Central memory CD4-positive, alpha-beta T cell (primary cell): ENCODE data around the gene RETREG3.
"Not testable (repeated sequence)": the region's sequence is repeated elsewhere in the genome, so short reads cannot be mapped to it uniquely, and the experiment has no call there.

Experiments used
- DNase-seq: peaks from one replicate; pipeline ENCODE4 v3.0.0; 2022

The RETREG3 gene

GRCh38 chr17:42568341-42569111 lies 40.6 kb downstream of the RETREG3 start:
- no peak for DNase-seq

GRCh38 chr17:42566883-42567573 lies 42.1 kb downstream of the RETREG3 start, which contains the start of gene MLX:
Gene MLX (plus strand): TSS chr17:42567100. CDS start chr17:42567125, 25 bp downstream.
- peak; percentile 89 for DNase-seq

DNA sequence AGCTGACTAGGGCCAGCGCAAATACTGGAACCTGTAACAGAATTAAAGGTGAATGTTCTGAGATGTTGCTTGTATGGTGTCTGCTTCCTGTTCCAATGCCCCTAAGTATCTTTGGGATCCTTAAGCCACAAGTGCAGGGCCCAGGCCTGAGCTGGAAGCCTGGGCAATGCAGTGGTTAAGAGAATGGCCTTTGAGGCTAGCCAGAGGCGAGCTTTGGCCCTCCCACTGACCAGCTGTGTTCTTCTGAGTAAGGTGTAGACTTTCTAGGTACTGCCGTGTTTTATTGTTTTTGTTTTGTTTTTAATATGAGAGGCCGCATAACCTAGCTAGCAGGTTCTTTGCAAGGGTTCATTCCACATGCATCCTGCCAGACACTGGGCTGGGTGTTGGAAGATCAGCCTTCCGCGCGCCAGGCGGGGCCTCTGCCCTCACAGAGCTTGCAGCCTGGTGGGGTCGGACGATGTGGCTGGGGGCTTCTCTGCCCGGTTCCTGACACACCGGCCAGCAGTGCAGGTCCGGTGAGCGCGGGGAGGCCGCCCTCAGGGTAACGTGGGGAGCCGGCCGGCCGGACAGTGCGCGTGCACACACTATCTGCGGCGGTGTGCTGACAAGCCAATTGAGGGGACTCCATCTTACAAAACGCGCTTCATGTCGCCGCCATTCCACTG lies 42.8 kb downstream of the RETREG3 start:
- DNase-seq, result no peak

DNA sequence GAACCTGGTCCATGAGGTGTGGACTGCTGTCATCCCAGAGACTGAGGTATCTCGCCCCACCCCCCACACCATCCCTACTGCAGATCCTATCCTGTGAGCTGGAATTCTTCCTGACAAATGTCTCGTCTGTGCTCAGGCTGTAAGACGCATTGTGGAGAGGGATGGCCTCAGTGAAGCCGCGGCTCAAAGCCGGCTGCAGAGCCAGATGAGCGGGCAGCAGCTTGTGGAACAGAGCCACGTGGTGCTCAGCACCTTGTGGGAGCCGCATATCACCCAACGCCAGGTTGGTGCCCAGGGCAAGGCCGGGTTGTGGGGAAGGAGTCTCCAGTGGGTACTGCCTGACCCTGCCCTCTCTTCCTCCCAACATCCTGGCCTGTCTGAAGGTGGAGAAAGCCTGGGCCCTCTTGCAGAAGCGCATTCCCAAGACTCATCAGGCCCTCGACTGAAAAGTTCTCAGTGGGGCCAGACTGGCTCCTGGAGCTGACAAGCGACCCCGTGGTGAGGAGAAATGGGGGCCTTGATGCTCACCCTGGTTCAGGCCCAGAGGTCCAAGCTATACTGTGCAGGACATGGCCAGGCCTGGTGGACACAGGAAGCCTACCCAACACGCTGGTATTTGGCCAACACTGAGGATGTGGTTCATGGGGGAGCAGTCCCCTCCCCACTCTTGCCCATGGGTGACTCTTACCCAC lies 43.5 kb downstream of the RETREG3 start:
- no peak for DNase-seq

GRCh38 chr17:42564815-42565522 lies 44.2 kb downstream of the RETREG3 start:
- no peak for DNase-seq

DNA sequence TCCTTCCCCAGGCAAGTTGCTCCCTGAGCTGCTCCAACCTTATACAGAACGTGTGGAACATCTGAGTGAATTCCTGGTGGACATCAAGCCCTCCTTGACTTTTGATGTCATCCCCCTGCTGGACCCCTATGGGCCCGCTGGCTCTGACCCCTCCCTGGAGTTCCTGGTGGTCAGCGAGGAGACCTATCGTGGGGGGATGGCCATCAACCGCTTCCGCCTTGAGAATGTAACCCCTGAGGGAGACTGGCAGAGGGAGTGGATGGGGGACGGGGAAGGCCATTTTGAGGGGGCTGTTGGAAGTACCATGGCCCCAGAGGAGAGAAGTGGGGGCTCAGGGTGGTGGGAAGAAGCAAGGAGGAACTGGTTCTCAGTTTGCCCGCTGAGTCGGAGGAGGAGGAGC lies 45.2 kb downstream of the RETREG3 start:
- DNase-seq, result no peak

DNA sequence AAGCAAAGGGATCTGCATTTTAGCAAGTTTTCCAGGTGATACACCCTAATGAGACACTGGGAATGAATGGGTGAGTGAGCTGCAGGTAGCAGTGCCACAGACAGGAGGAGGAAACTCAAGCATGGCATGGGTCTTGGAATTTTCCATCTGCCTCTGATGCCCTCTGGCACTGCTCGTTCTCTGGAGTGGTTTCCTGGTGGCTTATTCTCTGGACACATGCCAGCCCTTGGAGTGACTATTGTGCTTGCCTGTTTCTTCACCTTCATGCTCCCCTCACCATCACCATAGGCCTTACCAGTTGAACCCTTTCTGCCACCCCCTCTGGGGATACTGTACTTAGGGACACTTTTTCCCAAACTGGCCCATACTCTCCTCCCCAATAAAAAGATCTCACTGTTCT lies 45.6 kb downstream of the RETREG3 start:
- no peak for DNase-seq

- no peak for DNase-seq
Observed at GRCh38 chr17:42563143-42563509, 46.0 kb downstream of the RETREG3 start.

DNA sequence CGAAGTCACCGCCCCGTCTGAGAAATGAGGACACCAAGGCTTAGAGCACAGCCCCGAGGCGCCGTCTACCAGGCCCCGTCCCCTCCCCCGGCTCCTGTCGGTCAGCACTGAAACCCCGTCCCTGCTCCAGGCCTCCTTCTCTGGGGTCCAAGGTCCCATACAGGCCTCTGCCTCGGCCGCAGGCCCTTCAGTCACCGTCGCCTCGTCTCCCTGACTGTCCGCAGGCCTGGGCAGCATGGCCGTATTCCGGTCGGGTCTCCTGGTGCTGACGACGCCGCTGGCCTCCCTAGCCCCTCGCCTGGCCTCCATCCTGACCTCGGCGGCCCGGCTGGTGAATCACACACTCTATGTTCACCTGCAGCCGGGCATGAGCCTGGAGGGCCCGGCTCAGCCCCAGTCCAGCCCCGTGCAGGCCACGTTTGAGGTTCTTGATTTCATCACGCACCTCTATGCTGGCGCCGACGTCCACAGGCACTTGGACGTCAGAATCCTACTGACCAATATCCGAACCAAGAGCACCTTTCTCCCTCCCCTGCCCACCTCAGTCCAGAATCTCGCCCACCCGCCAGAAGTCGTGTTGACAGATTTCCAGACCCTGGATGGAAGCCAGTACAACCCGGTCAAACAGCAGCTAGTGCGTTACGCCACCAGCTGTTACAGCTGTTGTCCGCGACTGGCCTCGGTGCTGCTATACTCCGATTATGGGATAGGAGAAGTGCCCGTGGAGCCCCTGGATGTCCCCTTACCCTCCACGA lies 46.6 kb downstream of the RETREG3 start:
- no peak for DNase-seq

- peak; percentile 87 for DNase-seq
Observed at GRCh38 chr17:42561897-42562387, 47.2 kb downstream of the RETREG3 start, which contains the start of gene COASY. Gene COASY (plus strand): TSS chr17:42562148. CDS start chr17:42562623, 475 bp downstream.

DNA sequence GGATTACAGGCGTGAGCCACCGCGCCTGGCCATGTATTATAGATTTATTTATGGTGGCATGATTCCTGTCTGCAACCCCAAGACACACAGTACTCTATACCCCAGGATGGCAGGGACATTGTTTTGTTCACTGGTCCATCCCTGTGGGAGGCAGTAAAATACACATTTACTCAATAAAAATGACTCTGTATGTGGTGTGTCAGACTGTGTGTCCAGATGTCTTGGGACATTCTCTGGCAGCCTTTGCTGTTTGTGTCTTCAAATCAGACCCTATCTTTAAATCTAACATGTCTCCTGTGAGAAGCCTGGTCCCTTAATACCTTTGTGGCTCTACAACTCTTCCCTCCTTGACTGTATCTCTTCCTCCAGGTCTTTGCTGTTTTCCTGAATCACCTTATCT lies 48.9 kb downstream of the RETREG3 start:
- DNase-seq, result no peak

DNA sequence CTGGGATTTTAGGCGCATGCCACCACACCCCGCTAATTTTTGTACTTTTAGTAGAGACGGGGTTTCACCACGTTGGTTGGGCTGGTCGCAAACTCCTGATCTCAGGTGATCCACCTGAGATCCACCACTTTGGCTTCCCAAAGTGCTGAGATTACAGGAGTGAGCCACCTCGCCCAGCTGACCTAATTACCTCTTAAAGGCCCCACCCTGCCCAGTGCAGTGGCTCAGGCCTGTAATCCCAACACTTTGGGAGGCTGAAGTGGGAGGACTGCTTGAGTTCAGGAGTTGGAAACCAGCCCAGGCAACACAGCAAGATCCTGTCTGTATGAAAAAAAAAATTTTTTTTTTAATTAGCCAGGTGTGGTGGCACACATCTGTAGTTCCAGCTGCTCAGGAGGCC lies 50.1 kb downstream of the RETREG3 start:
- DNase-seq, result no peak

DNA sequence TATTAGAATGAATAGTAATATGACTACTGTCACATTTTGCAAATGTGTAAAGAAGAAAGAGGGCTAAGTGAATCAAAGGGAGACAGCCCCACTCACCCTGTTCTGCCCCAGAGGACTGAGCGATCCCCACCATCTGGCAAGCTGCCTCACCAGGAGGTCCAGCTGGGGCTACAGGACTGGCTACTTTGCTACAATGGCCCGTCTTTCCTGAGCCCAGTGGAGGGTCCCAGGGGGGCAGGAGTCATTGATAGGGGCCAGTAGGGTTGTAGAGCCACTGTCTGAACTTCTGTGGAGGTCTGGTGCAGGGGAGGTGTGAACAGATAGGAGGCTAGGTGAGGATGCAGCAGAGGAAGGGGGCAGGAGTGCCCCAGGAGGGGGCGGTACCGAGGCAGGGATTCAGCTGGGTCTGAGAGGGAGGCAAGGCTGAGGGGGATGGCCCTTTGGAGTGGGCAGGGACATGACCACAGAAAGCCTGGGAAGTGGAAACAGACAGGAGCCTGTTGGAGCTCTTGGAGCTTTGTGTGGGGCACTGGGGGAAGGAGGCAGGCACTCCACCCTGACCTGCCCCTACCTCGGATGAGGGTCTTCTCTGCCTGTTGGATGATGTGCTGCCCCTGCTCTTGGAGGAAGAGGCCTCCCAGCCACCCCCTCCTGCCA lies 53.1 kb downstream of the RETREG3 start:
- DNase-seq, result not testable (repeated sequence)

GRCh38 chr17:42555122-42555622 lies 54.0 kb downstream of the RETREG3 start:
- DNase-seq, result no peak

DNA sequence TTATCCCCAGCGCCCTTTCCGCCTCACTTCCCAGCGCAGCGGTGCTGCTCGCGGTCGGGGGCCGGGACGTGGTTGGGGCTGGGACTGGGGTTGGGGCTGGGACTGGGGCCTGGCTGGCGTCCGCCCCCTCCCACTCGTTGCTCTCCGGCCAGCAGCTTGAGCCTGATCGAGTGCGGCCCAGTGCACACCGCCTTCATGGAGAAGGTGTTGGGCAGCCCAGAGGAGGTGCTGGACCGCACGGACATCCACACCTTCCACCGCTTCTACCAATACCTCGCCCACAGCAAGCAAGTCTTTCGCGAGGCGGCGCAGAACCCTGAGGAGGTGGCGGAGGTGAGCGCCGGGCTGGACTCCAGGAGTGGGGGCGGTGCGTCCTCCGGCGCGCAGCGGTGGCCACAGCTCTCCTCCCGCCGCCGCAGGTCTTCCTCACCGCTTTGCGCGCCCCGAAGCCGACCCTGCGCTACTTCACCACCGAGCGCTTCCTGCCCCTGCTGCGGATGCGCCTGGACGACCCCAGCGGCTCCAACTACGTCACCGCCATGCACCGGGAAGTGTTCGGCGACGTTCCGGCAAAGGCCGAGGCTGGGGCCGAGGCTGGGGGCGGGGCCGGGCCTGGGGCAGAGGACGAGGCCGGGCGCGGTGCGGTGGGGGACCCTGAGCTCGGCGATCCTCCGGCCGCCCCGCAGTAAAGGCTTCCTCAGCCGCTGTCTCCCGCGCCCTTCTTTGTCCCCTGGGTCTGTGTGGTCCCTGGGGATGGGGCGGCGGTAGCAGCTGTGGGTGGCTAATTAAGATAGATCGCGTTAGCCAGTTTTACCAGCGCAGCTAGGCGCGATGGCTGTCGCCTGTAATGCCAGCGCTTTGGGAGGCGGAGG lies 54.7 kb downstream of the RETREG3 start:
- DNase-seq, result peak; percentile 72

GRCh38 chr17:42553866-42554249 lies 55.3 kb downstream of the RETREG3 start:
- no peak for DNase-seq

- no peak for DNase-seq
Observed at GRCh38 chr17:42553161-42553818, 55.9 kb downstream of the RETREG3 start.

DNA sequence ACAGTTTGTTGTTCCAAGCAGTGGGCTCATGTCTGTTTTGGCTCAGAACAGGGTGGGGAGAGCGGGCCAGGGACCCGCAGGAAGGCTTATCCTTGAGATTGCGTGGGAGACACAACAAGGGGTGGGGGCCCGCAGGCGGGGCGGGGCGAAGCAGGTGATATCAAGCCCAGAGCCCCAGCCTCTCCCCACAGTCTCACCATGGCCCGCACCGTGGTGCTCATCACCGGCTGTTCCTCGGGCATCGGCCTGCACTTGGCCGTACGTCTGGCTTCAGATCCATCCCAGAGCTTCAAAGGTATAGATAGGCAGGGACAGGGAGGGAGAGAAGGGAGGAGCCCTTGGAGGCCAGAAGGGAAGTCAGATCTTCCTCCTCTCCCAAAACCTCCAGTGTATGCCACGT lies 56.4 kb downstream of the RETREG3 start, which contains the start of gene HSD17B1:
HSD17B1 (plus strand) TSS at position 188 of the 400 bp plus-strand sequence; CDS start at position 199, 11 bp downstream.
- not testable (repeated sequence) for DNase-seq
